DMS 273 (cell line): ENCODE results near the gene TTC1.
"Not testable (repeated sequence)": the region's sequence is repeated elsewhere in the genome, so short reads cannot be mapped to it uniquely, and the experiment has no call there.

Source experiments
- DNase-seq: peaks from one replicate; lab custom pipeline; 2025; ENCODE audit not compliant: unreplicated experiment; lab: John Stamatoyannopoulos, UW

TTC1 gene

DNA sequence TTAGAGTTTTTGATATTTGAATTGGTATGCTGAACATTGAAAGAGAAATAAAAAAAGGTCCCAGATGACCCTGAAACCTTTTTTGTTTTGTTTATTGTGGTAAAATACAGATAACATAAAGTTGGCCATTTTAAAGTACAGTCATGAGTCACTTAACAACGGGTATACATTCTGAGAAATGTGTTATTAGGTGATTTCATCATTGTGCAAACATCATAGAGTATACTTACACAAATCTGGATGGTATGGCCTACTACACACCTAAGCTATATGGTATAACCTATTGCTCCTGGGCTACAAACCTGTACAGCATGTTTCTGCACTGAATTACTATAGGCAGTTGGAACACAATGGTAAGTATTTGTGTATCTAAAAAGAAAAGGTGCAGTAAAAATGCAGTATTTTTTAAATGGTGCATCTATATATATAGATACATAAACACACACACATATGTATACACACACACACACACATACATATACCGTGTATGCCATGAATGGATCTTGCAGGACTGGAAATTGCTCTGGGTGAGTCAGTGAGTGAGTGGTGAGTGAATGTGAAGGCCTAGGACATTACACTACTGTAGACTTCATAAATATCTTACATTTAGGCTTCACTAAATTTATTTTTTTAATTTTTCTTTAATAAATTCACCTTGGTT, 31.0 kb downstream of the TTC1 start:
- no peak for DNase-seq

DNA sequence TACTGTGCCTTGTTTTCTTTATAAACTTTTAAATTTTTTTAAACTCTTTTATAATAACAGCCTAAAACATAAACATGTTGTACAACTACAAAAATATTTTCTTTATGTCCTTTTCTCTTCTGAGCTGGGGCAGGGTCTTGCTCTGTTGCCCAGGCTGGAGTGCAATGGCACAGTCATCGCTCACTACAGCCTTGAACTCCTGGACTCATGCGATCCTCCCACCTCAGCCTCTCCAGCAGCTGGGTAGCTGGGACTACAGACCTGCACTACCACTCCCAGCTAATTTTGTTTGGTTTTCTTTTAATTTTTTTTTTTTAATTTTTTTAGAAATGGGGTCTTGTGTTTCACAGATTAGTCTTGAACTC, 31.5 kb downstream of the TTC1 start:
- DNase-seq = no peak

DNA sequence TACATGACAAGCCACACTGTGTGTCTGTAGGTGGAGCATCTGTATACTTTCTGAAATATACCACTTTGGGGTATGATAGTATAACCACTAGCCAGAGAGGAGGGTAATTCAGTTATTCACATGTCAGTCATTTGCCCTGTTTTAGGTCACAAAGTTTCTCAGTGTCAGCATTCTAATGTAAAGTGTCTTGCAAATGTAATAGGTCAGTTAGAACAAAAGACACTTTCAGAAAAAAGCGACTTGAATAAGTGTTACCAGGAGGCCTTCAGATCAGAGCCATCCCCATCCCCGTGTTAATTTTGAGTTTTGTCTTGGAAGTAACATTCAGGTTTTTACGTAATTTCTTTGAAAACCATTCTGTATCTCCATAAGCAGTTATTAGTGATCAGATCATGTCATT, 33.7 kb downstream of the TTC1 start:
- no peak for DNase-seq

DNA sequence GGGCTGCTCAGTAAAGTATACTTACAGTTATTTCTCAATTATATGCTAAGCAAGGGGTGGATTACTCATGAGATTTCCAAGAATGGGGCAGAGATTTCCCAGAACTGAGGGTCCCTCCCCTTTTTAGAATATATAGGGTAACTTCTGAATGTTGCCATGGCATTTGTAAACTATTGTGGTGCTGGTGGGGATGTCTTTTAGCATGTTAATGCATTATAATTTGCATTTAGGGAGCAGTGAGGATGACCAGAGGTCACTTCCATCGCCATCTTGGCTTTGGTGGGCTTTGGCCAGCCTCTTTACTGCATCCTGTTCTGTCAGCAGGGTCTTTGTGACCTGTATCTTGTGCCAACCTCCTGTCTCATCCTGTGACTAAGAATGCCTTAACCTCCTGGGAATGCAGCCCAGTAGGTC, 35.5 kb downstream of the TTC1 start:
- no peak for DNase-seq

DNA sequence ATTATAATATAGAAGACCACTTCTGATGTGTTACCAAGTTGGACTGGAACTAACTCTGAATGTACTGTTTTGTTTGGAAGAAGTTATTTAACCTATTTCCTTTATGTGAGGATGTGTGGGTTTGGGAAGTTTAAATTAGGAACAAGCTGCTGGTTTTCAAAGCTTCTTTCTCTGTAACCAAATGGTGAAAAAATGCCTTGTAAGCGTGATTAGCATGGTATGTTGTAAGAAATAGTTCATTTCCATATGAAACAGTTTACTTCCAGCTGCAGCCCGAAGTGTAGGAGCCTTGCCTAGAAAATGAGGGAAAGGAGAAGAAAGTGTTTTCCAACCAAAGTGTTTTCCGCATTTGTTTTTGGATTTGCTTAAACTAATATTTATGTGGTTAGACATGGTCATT, 36.0 kb downstream of the TTC1 start:
- DNase-seq = no peak

DNA sequence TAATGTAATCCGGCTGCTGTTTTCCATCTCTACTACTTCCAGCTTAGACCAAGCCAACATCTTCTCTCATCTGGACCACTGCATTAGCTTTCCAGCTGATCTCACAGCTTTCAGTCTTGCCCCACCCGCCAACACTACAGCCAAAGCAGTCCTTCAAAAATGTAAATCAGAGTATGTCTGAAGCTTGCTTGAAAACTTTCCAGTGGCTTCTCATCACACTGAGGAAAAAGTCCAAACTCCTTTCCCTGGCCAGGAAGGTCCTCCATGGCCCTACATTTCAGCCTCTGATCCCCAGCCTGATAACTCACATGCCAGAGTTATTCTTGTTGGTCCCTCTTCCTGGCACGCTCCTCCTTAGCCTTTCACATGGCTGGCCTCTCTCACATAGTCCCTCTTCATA, 38.5 kb downstream of the TTC1 start:
- no peak for DNase-seq

DNA sequence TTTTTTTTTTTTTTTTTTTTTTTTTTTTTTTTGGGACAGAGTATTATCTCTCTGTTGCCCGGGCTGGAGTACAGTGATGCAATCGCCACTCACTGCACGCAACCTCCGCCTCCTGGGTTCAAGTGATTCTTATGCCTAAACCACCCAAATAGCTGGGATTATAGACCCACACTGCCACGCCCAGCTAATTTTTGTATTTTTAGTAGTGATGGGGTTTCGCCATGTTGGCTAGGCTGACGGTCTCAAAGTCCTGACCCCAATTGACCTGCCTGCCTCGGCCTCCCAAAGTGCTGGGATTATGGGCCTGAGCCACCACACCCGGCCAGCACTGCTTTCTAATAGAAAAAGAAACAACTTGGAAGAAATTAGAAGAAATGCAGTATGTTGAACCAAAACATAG, 39.2 kb downstream of the TTC1 start:
- DNase-seq = no peak

DNA sequence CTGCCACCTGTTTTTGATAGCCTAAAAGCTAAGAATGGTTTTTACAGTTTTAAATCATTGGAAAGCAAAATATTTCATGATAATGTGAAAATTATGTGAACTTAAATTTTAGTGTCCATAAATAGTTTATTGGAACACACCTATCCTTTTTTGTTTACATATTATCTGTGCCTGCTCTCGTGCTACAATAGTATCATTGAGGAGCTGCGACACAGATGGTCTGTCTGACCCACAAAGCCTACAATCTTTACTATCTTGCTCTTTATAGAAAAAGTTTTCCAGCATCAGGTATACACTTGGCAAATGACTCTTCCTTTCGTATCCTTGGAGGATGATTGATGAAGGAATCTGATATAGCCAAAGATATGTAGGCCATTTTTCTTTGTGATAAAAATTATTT, 40.2 kb downstream of the TTC1 start:
- DNase-seq = no peak

DNA sequence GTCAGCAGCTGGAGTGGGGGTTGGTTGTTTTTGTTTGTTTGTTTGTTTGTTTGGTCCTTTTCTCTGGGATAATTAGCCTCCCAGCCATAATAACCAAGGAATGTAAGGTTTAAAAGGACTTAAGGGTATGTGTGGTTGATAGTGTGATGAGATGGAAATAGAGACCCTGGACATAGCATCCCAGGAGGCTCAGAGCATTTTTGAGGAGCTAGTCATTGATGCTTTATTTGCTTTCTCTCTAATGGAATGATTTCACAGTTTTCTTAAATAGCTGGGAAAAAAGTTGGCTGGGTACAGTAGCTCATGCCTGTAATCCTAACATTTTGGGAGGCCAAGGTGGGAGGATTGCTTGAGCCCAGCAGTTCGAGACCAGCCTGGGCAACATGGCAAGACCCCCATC, 45.1 kb downstream of the TTC1 start:
- no peak for DNase-seq

DNA sequence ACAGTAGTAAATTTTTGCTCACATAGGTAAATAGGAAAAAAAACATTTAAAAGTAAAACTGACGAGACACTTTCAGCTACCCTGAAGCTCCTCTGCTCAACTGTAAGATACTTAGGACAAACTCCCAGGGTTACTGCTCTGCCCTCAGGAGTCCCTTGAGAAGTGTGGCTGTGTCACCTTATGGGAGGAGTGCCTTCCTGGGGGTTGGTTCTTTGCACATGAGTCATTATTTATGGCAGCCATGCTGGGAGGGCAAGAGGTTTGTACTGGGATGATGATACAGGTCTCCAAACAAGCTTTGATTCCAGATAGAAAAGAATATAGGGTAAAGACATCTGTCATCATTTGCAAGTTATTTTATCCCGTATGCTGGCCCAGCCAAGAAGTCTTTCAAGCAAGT, 45.9 kb downstream of the TTC1 start:
- no peak for DNase-seq

DNA sequence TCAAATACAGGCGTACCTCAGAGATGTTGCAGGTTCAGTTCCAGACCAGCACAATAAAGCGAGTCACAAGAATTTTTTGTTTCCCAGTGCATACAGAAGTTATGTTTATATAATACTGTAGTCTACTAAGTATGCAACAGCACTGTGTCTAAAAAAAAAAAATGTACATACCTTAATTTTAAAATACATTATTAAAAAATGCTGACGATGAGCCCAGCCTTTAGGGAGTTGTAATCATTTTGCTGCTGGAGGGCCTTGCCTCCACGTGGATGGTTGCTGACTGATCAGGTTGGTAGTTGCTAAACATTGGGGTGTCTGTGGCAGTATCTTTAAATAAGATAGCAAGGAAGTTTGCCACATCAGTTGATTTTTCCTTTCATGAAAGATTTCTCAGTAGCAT, 48.3 kb downstream of the TTC1 start:
- DNase-seq = no peak

DNA sequence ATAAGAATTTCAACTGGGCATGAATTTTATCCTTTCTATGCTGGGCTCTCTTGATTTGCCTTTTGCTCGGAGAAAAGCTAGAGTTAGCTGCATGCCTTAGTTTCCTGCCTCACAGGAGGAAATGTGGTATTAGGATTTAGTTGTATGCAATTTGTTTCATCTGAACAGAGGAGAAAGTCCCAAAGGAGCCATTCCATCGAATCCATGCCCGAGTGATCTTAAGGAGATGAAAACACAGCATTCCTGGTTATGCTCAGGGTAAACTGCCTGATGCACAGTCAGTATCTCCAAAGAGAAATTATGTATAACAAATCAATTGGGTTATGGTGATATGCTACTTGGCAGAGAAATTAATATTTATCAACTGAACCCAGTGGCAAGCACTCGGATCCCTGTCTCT, 51.1 kb downstream of the TTC1 start:
- DNase-seq = no peak

DNA sequence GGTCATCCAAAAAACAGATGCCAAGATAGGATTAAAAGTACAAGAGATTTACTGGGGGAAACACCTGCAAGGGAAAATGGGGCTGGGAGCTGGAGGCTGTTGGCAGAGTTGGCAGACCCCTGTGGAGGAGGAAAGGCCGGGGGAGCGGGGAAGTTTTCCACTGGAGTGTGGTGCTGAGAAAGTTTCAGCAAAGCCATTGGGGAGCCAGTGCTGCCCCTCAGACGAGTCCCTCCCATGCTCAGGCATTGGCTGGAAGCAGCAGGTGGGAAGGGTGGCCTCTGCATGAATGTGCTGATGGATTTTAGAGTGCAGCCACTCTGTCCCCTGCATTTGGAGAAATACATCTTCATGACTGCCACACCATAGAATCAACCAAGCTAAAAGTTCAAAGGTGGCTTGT, 52.8 kb downstream of the TTC1 start:
- DNase-seq = no peak

DNA sequence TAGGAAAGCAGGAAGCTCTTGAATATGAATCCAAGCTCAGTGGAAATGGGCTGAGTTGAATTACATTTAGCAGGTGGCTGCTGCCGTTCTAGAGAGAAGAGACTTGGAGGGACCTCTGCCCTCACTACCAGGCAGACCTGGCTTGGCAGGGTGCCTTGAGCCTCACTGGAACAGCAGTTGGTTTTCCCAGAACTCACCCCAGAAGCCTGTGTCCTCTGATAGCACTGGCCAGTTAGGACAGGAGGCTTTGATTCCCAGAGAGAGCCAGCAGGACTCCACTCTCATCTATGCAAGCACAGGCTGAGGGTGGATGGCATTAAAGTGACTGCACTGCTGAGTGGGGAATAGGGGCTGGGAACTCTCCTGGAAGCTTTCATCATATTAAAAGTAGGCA, 55.5 kb downstream of the TTC1 start:
- DNase-seq = peak; percentile 6

DNA sequence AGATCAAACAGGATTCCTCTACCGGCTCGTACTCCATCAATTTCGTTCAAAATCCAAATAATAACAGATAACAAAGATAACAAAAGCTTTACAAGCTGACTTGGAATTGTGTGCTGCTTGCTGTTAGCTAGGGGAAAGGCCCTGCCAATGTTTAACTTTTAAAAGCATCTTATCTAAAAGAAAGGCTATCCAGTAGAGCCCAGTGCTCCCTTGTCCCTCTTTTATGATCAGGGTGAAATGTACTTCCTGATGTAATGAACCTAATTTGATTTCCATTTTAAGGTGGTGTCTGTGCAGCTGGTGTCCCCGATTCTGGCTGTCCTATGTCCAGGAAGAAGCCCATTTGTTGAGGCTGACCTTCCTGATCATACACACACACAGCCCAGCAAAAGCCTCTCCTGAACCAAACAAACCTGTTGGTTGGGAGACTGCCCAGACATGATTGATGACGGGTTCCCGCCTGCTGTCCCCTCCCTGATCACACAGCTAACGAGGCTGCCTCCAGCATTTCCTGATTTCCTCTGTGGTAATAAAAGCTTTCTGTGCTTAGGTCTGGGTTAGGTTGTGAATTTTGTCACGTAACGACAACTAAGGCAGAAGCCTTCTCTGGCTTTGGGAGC, 56.2 kb downstream of the TTC1 start:
- no peak for DNase-seq

DNA sequence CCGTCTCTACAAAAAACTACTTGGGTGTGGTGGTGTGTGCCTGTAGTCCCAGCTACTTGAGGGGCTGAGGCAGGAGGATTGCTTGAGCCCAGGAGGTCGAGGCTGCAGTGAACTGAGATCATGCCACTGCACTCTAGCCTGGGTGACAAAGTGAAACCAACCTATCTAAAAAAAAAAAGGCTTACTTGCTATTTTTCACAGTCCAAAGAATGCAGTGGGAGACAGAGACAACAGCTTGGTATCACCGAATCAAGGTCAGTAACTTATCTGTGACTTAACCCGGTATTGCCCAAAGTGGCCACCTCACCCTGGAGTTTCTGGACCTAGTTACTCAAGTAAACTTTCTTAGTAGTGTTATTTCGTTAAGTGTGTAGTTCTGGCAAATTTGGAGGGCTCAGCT, 60.2 kb downstream of the TTC1 start:
- DNase-seq = not testable (repeated sequence)

DNA sequence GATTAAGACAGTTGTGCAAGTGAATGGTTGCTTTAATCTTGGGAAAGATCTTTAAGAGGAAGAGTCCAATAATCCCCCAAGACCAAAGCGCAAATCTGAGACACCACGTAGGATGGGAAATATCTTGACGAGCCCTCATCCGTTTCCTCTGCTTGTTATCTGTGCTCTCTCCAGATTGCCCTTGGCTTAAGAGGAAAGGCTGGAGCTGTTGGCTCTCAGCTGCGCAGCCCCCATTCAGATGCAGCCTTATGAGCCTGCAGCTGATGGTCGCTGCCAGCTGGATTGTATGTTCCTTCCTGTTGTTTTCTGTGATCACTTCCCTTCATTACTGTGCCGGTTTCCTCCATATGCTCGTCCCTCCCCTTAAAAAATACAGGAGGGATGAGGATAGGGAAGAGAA, 62.6 kb downstream of the TTC1 start:
- DNase-seq = peak; percentile 15

DNA sequence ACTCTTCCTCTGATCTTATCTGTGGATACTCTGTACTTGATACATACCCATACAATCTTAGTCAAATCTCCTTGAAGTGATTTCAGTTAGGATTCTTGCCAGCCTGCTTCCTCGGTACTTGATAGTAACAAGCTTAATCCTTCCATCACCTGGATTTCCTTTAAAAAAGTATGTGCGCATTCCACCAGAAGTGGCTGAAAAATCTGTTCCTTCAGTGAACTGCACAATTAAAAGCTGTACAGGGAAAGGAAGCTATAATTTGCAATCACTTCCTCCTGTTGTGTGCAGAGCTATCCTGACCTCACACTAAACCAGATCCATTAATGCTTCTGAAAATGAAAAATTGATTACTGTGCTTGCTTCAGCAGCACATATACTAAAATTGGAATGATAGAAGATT, 63.0 kb downstream of the TTC1 start:
- DNase-seq = no peak

DNA sequence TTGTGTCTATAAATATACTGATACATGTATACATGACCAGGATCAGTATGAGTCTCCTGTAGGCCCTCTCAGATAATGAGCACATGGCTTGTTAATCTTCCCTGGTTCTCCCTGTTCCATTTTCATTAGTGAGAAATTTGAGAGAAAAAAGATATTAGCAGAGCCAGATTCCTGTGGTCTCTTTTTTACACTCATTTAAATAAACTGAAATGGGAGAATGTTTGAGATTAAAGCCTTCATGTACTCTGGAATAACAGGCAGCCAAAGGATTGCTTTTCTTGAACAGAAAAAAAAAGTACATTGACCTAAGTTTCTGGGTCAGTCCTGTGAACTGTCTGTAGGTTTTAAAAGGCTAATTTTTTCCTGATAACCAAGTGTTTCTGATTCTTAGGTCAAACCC, 66.1 kb downstream of the TTC1 start:
- DNase-seq = no peak

DNA sequence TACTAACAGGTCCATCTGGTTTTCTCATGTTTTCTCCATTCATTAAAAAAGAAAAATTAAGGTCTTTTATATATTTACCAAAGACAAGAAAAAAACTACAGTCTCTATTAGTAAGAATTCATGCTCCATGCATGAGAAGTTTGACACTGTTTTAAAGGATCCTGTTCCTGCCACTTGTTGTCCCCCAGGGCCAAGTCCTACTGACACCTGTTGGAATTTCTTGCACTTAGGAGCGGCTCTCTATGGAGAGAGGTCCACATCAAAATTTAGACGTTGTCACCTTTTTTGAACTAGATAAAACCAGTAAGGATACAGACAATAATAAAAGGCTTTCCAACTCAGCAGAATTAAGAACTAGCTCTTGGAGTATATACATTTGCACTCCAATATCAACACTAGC, 68.1 kb downstream of the TTC1 start:
- DNase-seq = no peak

DNA sequence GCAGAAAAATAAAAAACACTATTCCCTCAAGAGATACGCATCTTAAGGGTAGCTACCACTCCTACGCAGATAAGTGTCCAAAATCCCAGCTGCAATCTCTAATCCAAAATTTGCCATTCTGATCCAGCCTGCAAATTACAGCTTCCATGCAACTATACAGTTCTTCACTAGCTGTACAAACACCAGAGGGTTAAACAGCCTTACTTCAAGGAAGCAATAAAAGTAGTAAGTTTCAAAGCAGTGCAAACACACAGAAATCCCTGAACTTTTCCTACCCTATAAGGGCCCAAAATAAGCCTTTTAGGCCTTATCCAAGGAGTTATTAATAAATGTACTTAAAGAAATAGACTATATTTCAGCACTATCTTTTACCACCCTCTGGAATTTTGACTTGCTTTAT, 70.8 kb downstream of the TTC1 start:
- DNase-seq = no peak

DNA sequence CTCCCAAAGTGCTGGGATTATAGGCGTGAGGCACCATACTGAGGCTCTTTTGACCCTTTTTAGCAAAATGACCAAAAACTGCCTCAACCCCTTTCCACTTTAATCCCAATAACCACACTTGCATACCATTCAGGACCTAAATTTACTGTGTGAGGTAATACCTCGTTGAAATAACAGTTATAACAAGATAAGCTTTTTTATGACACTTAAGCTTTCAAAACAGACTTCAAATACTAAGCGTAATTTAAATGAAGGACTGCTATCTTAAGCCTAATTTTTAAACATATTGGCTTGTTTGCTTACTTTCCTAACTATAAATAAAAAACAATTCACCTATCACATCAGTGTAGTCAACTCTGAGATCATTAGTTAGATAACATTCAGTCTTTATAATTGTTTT, 72.6 kb downstream of the TTC1 start:
- no peak for DNase-seq
